ENCODE measurements around the gene ENOPH1.

- TF ChIP-seq CTCF (IDR thresholded peaks at IDR 0.05; ENCODE audit: insufficient read depth, low read length, poor library complexity, severe bottlenecking) (no peak), EZH2phosphoT487 (conservative IDR thresholded peaks at IDR 0.05; ENCODE audit: low read length) (no peak)
These were observed 6.9 kb upstream of the ENOPH1 start for GRCh38 chr4:82423245-82424054.

Measured in SU-DHL-6 (cell line).